ENCODE data around the gene VPS35. TPM values are rescaled to one million over a fixed set of nuclear protein-coding genes. Genes with fewer than 3 reads are reported as not detected.

VPS35 gene
- total RNA-seq, 1 donor from 2014 or later, result 116 TPM

DNA sequence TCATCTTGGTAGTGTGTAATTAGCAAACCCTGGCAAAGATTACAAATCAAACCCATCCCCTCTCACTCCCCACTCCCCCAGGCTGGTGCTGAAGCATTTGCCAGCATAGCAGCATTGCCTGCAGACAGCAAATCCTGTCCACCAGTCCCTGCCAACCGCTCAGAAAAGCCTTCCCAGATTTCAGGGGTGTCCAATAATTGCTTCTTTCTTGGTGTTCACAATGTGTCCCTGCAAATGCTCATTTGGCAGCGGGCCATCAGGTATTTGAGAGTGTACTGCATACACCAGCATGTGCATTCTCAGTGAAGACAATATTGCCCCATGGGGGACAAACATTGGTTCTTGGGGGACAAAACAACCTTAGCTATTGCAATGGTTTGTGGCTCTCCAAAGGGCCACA is 28.7 kb upstream of the VPS35 start:
- H3K36me3 ChIP-seq (ENCODE audit: control insufficient read depth, insufficient read depth, low read length), result no peaks in the 10 kb centered on the region
- TF ChIP-seq, protein P1, sequence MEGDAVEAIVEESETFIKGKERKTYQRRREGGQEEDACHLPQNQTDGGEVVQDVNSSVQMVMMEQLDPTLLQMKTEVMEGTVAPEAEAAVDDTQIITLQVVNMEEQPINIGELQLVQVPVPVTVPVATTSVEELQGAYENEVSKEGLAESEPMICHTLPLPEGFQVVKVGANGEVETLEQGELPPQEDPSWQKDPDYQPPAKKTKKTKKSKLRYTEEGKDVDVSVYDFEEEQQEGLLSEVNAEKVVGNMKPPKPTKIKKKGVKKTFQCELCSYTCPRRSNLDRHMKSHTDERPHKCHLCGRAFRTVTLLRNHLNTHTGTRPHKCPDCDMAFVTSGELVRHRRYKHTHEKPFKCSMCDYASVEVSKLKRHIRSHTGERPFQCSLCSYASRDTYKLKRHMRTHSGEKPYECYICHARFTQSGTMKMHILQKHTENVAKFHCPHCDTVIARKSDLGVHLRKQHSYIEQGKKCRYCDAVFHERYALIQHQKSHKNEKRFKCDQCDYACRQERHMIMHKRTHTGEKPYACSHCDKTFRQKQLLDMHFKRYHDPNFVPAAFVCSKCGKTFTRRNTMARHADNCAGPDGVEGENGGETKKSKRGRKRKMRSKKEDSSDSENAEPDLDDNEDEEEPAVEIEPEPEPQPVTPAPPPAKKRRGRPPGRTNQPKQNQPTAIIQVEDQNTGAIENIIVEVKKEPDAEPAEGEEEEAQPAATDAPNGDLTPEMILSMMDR (IDR thresholded peaks at IDR 0.05; ENCODE audit: insufficient read depth, low read length, severe bottlenecking), result no peak
- H3K27me3 ChIP-seq (ENCODE audit: control insufficient read depth, insufficient read depth, low read length), result no peaks in the 10 kb centered on the region
- DNase-seq (ENCODE audit: low read depth) (no peak), FAIRE-seq (no peak)
- no peak overlapping the region for H3K4me3 ChIP-seq (ENCODE audit: low read depth, low read length)

DNA sequence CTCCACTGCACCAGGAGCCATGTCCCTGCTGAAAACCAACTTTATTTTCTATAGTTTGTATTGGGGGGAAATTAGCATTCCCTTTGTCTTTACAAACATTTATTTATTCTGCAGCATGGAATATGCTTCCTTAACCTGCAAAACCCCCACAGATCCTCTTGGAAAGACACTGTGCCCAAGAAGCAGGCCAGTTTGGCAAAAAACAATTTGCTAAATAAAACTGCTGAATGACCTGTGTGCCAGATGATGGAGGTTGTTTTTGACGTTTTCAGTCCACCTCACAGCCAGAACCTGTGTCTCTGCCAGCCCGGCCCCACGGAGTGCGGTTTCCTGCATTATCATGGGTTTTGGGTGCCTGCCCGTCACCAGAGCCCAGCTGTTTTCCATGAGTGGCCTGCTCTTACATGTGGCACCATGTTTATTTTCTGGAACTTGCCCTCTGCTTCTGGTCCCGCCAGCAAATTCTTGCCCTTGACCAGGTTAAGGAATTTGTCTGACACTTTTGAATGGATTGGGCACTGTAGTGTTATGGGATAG is 26.9 kb upstream of the VPS35 start:
- FAIRE-seq (no peak), DNase-seq (ENCODE audit: low read depth) (no peak)
- TF ChIP-seq, protein P1 (IDR thresholded peaks at IDR 0.05; ENCODE audit: insufficient read depth, low read length, severe bottlenecking), result no peak

DNA sequence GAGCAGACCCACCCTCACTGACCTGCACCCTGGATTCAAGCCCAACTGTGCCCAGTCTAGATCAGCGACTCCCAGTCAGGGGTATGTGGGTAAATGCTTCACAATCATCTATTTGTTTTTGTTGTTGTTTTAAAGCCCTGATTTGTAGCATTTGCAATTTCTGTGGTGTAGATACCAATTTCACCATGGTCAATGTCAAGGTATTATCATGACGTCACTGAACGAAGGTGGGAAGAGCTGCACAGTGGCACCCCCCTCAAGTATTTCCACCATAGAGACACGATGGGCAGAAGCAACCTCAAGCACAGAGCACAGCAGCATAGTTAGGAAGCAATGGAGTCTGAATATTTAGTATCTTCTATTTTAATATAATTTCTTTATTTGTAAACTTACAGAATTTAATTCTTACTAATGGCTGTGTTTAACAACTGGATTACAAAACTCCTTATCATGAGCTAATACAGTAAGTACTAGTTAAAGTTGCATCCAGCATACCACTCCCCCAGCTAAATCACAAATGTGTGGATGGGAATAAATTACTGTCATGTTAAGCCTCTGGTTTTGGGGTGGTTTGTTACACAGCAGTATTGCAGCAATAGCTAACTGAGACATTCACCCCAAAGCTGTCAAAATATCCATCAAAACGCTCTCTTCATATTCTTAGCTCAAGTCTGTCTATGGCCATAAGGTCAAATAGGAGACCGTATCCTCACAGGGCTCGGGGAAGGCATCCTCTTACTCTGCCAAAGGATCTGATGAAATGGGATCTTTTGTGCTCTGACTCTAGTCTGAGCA is 26.0 kb upstream of the VPS35 start:
- TF ChIP-seq, protein P1 (IDR thresholded peaks at IDR 0.05; ENCODE audit: insufficient read depth, low read length, severe bottlenecking), result no peak
- Histone ChIP-seq H3K27me3 (ENCODE audit: control insufficient read depth, insufficient read depth, low read length) (no peaks in the 10 kb centered on the region), H3K36me3 (ENCODE audit: control insufficient read depth, insufficient read depth, low read length) (no peaks in the 10 kb centered on the region), H3K4me3 (ENCODE audit: low read depth, low read length) (no peak overlapping the region)
- FAIRE-seq (no peak), DNase-seq (ENCODE audit: low read depth) (no peak)

More for the DNA sequence above, 26.9 kb upstream of the VPS35 start:
- no peak overlapping the region for H3K4me3 ChIP-seq (ENCODE audit: low read depth, low read length)
- H3K36me3 ChIP-seq (ENCODE audit: control insufficient read depth, insufficient read depth, low read length), result no peaks in the 10 kb centered on the region
- no peaks in the 10 kb centered on the region for H3K27me3 ChIP-seq (ENCODE audit: control insufficient read depth, insufficient read depth, low read length)

DNA sequence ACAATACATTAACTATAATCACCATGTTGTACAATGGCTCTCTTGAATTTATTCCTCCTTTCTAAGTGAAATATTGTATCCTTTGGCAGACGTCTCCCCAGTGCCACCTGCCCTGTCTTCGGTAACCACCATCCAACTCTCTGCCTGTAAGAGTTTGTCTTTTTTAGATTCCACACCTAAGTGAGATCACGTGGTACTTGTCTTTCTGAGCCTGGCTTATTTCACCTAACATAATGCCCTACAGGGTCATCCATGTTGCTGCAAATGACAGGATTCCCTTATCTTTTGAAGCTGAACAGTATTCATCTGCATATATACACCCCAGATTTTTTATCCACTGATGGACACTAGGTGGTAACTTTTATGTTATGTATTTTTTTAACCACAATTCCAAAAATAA is 24.7 kb upstream of the VPS35 start:
- no peaks in the 10 kb centered on the region for H3K27me3 ChIP-seq (ENCODE audit: control insufficient read depth, insufficient read depth, low read length)
- TF ChIP-seq, protein P1 (IDR thresholded peaks at IDR 0.05; ENCODE audit: insufficient read depth, low read length, severe bottlenecking), result no peak
- H3K36me3 ChIP-seq (ENCODE audit: control insufficient read depth, insufficient read depth, low read length), result no peaks in the 10 kb centered on the region
- FAIRE-seq (no peak), DNase-seq (ENCODE audit: low read depth) (no peak)
- no peak overlapping the region for H3K4me3 ChIP-seq (ENCODE audit: low read depth, low read length)

DNA sequence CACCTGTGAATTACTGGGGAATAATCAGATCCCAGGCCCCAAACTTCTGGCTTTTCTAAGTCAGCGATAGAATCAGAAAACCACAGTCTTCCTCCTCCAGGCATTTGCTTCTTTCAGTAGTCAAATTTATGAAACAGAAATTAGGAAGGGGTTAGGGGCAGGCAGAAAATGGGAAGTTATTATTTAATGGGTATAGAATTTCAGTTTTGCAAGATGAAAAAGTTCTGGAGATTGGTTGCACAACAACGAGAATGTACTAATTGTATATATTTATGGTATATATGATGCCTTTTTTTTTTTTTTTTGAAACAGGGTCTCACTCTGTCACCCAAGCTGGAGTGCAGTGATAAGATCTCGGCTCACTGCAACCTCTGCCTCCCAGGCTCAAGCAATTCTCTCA is 23.9 kb upstream of the VPS35 start:
- no peak overlapping the region for H3K4me3 ChIP-seq (ENCODE audit: low read depth, low read length)
- no peaks in the 10 kb centered on the region for H3K27me3 ChIP-seq (ENCODE audit: control insufficient read depth, insufficient read depth, low read length)
- DNase-seq (ENCODE audit: low read depth), result no peak
- no peaks in the 10 kb centered on the region for H3K36me3 ChIP-seq (ENCODE audit: control insufficient read depth, insufficient read depth, low read length)
- no peak for FAIRE-seq
- TF ChIP-seq, protein P1 (IDR thresholded peaks at IDR 0.05; ENCODE audit: insufficient read depth, low read length, severe bottlenecking), result no peak
